ENCODE measurements around the gene PCBP2. TPM values are rescaled to one million over a fixed set of nuclear protein-coding genes. Genes with fewer than 3 reads are reported as not detected.

The PCBP2 gene
- polyA plus RNA-seq, 3 donors, result 79.6 to 588 (median 81.9) TPM

DNA sequence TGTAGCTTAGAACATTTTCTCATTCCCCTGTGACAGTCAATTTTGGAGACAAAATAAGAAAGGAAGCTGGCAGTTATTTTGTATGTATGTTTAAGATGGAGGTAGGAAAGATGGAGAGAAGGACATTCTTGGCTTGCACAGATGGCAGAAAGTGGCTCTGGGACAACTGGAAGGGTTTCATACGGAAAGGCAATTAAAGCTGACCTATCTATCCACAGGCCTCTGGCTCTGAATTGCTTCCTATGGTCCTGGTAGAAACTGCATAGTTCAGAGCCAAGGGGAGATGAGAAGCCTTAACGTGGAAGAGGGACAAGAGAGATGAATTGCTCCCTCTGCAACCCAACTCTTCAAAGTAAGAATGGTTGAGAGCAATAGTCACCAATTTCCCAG is 63.4 kb downstream of the PCBP2 start:
- WGBS (ENCODE audit: insufficient coverage), result no CpG with 5 or more reads among the region's 2 CpGs
- H3K36me3 ChIP-seq (replicated peaks in 1 of 2; ENCODE audit: control insufficient read depth in 1 of 2, insufficient read depth in 2 of 2, low read length in 2 of 2), result peaks cover 96 to 100% of the 10 kb centered on the region in 2 donors
- H3K4me1 ChIP-seq (ENCODE audit: control insufficient read depth in 1 of 2, insufficient read depth in 2 of 2, low read length in 2 of 2), result no peaks in the 10 kb centered on the region
- H3K9ac ChIP-seq (ENCODE audit: insufficient read depth, low read length, poor library complexity, severe bottlenecking), result no peak overlapping the region
- H3K27me3 ChIP-seq (ENCODE audit: control insufficient read depth in 2 of 2, insufficient read depth in 2 of 2, low read length in 2 of 2), result no peaks in the 10 kb centered on the region
- intact Hi-C loops (cut with micrococcal nuclease), result no loop called here
- H2AFZ ChIP-seq (ENCODE audit: insufficient read depth, low read depth, low read length, poor library complexity, severe bottlenecking), result no peak overlapping the region
- H3K27me3 Mint-ChIP-seq (ENCODE audit: low read depth in 3 of 3), result no peaks in the 10 kb centered on the region
- H3K36me3 Mint-ChIP-seq, result peaks cover 82 to 95% of the 10 kb centered on the region in 2 donors
- H3K27ac Mint-ChIP-seq, result no peak overlapping the region
- H4K20me1 ChIP-seq (ENCODE audit: insufficient read depth, low read length), result no peaks in the 10 kb centered on the region
- no peak overlapping the region for H3K4me2 ChIP-seq (replicated peaks; ENCODE audit: extremely low read depth, low read length, poor library complexity, severe bottlenecking)
- no peak overlapping the region for H3K4me3 Mint-ChIP-seq
- no peaks in the 10 kb centered on the region for H3K9me3 Mint-ChIP-seq
- no peaks in the 10 kb centered on the region for H3K79me2 ChIP-seq (ENCODE audit: insufficient read depth, low read length)
- no peak overlapping the region for H3K4me3 ChIP-seq (replicated peaks in 1 of 3; ENCODE audit: low read depth in 2 of 3, low read length in 3 of 3)
- H3K27ac ChIP-seq (ENCODE audit: low read depth in 1 of 2, low read length in 2 of 2), result peak overlapping the region in 1 of 2 donors; percentile 29
- H3K4me1 Mint-ChIP-seq, result no peaks in the 10 kb centered on the region
- no peak for DNase-seq
- TF ChIP-seq, protein P1, sequence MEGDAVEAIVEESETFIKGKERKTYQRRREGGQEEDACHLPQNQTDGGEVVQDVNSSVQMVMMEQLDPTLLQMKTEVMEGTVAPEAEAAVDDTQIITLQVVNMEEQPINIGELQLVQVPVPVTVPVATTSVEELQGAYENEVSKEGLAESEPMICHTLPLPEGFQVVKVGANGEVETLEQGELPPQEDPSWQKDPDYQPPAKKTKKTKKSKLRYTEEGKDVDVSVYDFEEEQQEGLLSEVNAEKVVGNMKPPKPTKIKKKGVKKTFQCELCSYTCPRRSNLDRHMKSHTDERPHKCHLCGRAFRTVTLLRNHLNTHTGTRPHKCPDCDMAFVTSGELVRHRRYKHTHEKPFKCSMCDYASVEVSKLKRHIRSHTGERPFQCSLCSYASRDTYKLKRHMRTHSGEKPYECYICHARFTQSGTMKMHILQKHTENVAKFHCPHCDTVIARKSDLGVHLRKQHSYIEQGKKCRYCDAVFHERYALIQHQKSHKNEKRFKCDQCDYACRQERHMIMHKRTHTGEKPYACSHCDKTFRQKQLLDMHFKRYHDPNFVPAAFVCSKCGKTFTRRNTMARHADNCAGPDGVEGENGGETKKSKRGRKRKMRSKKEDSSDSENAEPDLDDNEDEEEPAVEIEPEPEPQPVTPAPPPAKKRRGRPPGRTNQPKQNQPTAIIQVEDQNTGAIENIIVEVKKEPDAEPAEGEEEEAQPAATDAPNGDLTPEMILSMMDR (IDR thresholded peaks at IDR 0.05), result no peak
- H3K9me3 ChIP-seq (replicated peaks in 1 of 2; ENCODE audit: control insufficient read depth in 1 of 2, insufficient read depth in 1 of 2, low read length in 2 of 2), result no peaks in the 10 kb centered on the region

DNA sequence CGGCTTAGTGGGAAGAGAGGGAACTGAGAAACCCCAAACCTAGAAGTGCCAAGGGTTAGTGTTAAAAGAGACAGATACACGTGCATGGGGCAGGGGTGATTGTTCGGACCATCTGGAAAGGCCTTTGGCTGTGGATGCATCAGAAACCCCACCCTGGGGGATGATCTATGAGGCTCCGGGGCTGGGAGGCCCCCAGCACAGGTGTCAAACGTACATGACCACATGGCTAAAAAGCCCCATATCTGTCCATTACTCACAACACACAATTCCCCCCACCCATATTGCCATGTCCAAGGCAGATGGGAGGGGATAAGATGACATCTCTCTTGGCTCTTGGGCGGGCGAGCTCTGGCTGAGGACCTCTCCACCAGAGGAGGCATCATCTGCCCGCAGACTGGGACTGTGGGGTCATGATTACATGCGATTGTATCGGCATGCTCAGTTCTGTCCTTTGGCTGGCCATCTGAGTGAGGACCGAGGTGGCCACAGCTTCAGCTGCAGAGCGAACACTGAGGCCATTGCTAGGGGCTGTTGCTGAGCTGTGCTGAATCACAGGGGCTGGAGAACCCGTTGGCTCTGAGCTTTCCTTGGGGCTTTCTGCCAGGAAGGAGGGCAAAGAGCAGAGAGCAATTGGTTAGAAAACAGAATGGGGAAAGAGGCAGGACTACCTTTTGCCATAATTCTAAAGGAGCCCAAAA is 65.0 kb downstream of the PCBP2 start:
- DNase-seq, result no peak
- H3K4me2 ChIP-seq (replicated peaks; ENCODE audit: extremely low read depth, low read length, poor library complexity, severe bottlenecking), result no peak overlapping the region
- H3K79me2 ChIP-seq (ENCODE audit: insufficient read depth, low read length), result no peaks in the 10 kb centered on the region
- peaks cover 82 to 95% of the 10 kb centered on the region in 2 donors for H3K36me3 Mint-ChIP-seq
- H3K9ac ChIP-seq (ENCODE audit: insufficient read depth, low read length, poor library complexity, severe bottlenecking), result no peak overlapping the region
- H3K27me3 Mint-ChIP-seq (ENCODE audit: low read depth in 3 of 3), result no peaks in the 10 kb centered on the region
- no peaks in the 10 kb centered on the region for H3K4me1 Mint-ChIP-seq
- H3K36me3 ChIP-seq (replicated peaks in 1 of 2; ENCODE audit: control insufficient read depth in 1 of 2, insufficient read depth in 2 of 2, low read length in 2 of 2), result peaks cover 98 to 100% of the 10 kb centered on the region in 2 donors
- no peak overlapping the region for H3K4me3 ChIP-seq (replicated peaks in 1 of 3; ENCODE audit: low read depth in 2 of 3, low read length in 3 of 3)
- no peaks in the 10 kb centered on the region for H3K27me3 ChIP-seq (ENCODE audit: control insufficient read depth in 2 of 2, insufficient read depth in 2 of 2, low read length in 2 of 2)
- H4K20me1 ChIP-seq (ENCODE audit: insufficient read depth, low read length), result no peaks in the 10 kb centered on the region
- intact Hi-C loops (cut with micrococcal nuclease), result no loop called here
- H3K4me1 ChIP-seq (ENCODE audit: control insufficient read depth in 1 of 2, insufficient read depth in 2 of 2, low read length in 2 of 2), result no peaks in the 10 kb centered on the region
- no peaks in the 10 kb centered on the region for H3K9me3 Mint-ChIP-seq
- TF ChIP-seq, protein P1 (IDR thresholded peaks at IDR 0.05), result no peak
- H3K9me3 ChIP-seq (replicated peaks in 1 of 2; ENCODE audit: control insufficient read depth in 1 of 2, insufficient read depth in 1 of 2, low read length in 2 of 2), result no peaks in the 10 kb centered on the region
- no peak overlapping the region for H2AFZ ChIP-seq (ENCODE audit: insufficient read depth, low read depth, low read length, poor library complexity, severe bottlenecking)
- H3K27ac ChIP-seq (ENCODE audit: low read depth in 1 of 2, low read length in 2 of 2), result peak overlapping the region in 1 of 2 donors; percentile 20
- H3K27ac Mint-ChIP-seq, result peak overlapping the region in 3 of 7 donors; percentile 11 to 39 (median 32)
- no peak overlapping the region for H3K4me3 Mint-ChIP-seq
- 98% methylated on average over 8 of the region's 13 CpGs for WGBS (ENCODE audit: insufficient coverage)

All from CD14-positive monocyte (primary cell).